ENCODE results near the gene GP2. TPM values are rescaled to one million over a fixed set of nuclear protein-coding genes. Genes with fewer than 3 reads are reported as not detected.
"Not testable (repeated sequence)": the region's sequence is repeated elsewhere in the genome, so short reads cannot be mapped to it uniquely, and the experiment has no call there.

The GP2 gene
- polyA plus RNA-seq, 3 donors = not detected

DNA sequence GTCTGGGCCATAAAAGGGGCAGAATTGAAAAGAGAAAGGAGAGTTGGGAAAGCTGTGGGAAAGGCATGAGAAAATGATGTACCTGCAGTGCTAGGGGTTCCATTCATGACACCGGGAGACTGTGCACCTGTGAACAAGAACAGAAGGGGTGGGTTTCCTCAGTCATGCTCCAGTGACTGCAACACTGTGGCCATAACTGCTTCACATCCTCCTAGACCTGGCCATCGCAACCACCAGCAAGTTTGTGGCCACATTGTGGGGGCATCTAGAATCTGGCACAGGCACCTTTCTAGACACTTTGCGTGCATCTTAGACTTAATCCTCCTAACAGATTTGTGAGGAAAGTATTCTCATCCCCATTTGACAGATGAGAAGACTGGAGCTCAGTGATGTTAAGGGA lies 12.7 kb downstream of the GP2 start:
- intact Hi-C loops (cut with micrococcal nuclease) = no loop called here
- WGBS (ENCODE audit: insufficient coverage) = 80% methylated on average over 1 of the region's 3 CpGs

DNA sequence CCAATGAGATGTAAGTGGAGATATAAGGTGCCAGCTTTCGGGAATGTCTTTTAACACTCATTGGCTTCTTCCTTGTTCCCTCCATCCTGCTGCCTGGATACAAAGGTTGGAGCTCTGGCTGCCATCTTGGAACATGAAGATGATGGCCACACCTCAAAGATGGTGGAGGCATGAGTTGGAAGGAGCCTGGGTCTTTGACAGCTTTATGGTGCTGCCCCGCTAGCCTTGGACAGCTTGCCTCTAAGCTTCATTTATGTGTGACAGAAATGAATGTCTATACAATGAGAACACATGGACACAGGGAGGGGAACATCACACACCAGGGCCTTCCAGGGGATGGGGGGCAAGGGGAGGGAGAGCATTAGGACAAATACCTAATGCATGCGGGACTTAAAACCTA lies 13.6 kb downstream of the GP2 start:
- Mint-ChIP-seq H3K27ac (no peak overlapping the region), H3K27me3 (ENCODE audit: low read depth in 3 of 3) (peaks cover 0 to 3% (median 2%) of the 10 kb centered on the region in 3 donors), H3K4me3 (no peak overlapping the region), H3K4me1 (no peaks in the 10 kb centered on the region), H3K36me3 (no peaks in the 10 kb centered on the region), H3K9me3 (peaks cover 0 to 2% (median 0%) of the 10 kb centered on the region in 7 donors)
- Histone ChIP-seq H3K36me3 (replicated peaks in 1 of 2; ENCODE audit: control insufficient read depth in 1 of 2, insufficient read depth in 2 of 2, low read length in 2 of 2) (no peaks in the 10 kb centered on the region), H3K79me2 (ENCODE audit: insufficient read depth, low read length) (no peaks in the 10 kb centered on the region), H2AFZ (ENCODE audit: insufficient read depth, low read depth, low read length, poor library complexity, severe bottlenecking) (no peak overlapping the region), H3K27ac (ENCODE audit: low read depth in 1 of 2, low read length in 2 of 2) (no peak overlapping the region), H3K4me3 (replicated peaks in 1 of 3; ENCODE audit: low read depth in 2 of 3, low read length in 3 of 3) (no peak overlapping the region), H3K4me1 (ENCODE audit: control insufficient read depth in 1 of 2, insufficient read depth in 2 of 2, low read length in 2 of 2) (no peaks in the 10 kb centered on the region), H3K4me2 (replicated peaks; ENCODE audit: extremely low read depth, low read length, poor library complexity, severe bottlenecking) (no peak overlapping the region), H4K20me1 (ENCODE audit: insufficient read depth, low read length) (no peaks in the 10 kb centered on the region), H3K9me3 (replicated peaks in 1 of 2; ENCODE audit: control insufficient read depth in 1 of 2, insufficient read depth in 1 of 2, low read length in 2 of 2) (no peaks in the 10 kb centered on the region), H3K27me3 (ENCODE audit: control insufficient read depth in 2 of 2, insufficient read depth in 2 of 2, low read length in 2 of 2) (no peaks in the 10 kb centered on the region), H3K9ac (ENCODE audit: insufficient read depth, low read length, poor library complexity, severe bottlenecking) (no peak overlapping the region)
- DNase-seq = no peak
- intact Hi-C loops (cut with micrococcal nuclease) = no loop called here
- TF ChIP-seq, protein P1, sequence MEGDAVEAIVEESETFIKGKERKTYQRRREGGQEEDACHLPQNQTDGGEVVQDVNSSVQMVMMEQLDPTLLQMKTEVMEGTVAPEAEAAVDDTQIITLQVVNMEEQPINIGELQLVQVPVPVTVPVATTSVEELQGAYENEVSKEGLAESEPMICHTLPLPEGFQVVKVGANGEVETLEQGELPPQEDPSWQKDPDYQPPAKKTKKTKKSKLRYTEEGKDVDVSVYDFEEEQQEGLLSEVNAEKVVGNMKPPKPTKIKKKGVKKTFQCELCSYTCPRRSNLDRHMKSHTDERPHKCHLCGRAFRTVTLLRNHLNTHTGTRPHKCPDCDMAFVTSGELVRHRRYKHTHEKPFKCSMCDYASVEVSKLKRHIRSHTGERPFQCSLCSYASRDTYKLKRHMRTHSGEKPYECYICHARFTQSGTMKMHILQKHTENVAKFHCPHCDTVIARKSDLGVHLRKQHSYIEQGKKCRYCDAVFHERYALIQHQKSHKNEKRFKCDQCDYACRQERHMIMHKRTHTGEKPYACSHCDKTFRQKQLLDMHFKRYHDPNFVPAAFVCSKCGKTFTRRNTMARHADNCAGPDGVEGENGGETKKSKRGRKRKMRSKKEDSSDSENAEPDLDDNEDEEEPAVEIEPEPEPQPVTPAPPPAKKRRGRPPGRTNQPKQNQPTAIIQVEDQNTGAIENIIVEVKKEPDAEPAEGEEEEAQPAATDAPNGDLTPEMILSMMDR (IDR thresholded peaks at IDR 0.05) = no peak
- 80% methylated on average over 1 of the region's 3 CpGs for WGBS (ENCODE audit: insufficient coverage)

More for the DNA sequence above, 12.7 kb downstream of the GP2 start:
- no peak for DNase-seq
- Mint-ChIP-seq H3K27me3 (ENCODE audit: low read depth in 3 of 3) (peaks cover 0 to 3% (median 2%) of the 10 kb centered on the region in 3 donors), H3K4me1 (no peaks in the 10 kb centered on the region), H3K4me3 (no peak overlapping the region), H3K9me3 (peaks cover 0 to 2% (median 0%) of the 10 kb centered on the region in 7 donors), H3K27ac (no peak overlapping the region), H3K36me3 (no peaks in the 10 kb centered on the region)
- Histone ChIP-seq H4K20me1 (ENCODE audit: insufficient read depth, low read length) (no peaks in the 10 kb centered on the region), H2AFZ (ENCODE audit: insufficient read depth, low read depth, low read length, poor library complexity, severe bottlenecking) (no peak overlapping the region), H3K9me3 (replicated peaks in 1 of 2; ENCODE audit: control insufficient read depth in 1 of 2, insufficient read depth in 1 of 2, low read length in 2 of 2) (no peaks in the 10 kb centered on the region), H3K79me2 (ENCODE audit: insufficient read depth, low read length) (no peaks in the 10 kb centered on the region), H3K36me3 (replicated peaks in 1 of 2; ENCODE audit: control insufficient read depth in 1 of 2, insufficient read depth in 2 of 2, low read length in 2 of 2) (no peaks in the 10 kb centered on the region), H3K27me3 (ENCODE audit: control insufficient read depth in 2 of 2, insufficient read depth in 2 of 2, low read length in 2 of 2) (no peaks in the 10 kb centered on the region), H3K4me3 (replicated peaks in 1 of 3; ENCODE audit: low read depth in 2 of 3, low read length in 3 of 3) (no peak overlapping the region), H3K4me1 (ENCODE audit: control insufficient read depth in 1 of 2, insufficient read depth in 2 of 2, low read length in 2 of 2) (no peaks in the 10 kb centered on the region), H3K4me2 (replicated peaks; ENCODE audit: extremely low read depth, low read length, poor library complexity, severe bottlenecking) (no peak overlapping the region), H3K9ac (ENCODE audit: insufficient read depth, low read length, poor library complexity, severe bottlenecking) (no peak overlapping the region), H3K27ac (ENCODE audit: low read depth in 1 of 2, low read length in 2 of 2) (no peak overlapping the region)
- TF ChIP-seq, protein P1 (IDR thresholded peaks at IDR 0.05) = no peak

DNA sequence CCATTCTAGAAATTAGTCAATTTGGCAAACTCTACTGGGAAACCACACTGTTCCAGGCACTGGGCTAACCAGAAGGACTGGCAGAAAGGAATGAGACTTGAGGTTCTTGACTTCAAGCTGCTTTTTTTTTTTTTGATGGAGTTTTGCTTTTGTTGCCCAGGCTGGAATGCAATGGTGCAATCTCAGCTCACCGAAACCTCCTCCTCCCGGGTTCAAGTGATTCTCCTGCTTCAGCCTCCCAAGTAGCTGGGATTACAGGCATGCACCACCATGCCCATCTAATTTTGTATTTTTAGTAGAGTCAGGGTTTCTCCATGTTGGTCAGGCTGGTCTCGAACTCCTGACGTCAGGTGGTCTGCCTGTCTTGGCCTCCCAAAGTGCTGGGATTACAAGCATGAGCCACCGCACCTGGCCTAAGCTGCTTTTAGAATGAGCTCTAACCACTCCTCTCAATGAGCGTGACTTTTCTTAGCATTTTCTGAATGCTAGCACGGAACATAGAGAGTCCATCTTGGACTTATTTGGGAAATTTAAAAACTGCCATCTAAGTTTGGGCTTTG lies 14.7 kb downstream of the GP2 start:
- H3K9me3 ChIP-seq (replicated peaks in 1 of 2; ENCODE audit: control insufficient read depth in 1 of 2, insufficient read depth in 1 of 2, low read length in 2 of 2); H4K20me1 ChIP-seq (ENCODE audit: insufficient read depth, low read length); H3K27ac ChIP-seq (ENCODE audit: low read depth in 1 of 2, low read length in 2 of 2); H3K27ac Mint-ChIP-seq; DNase-seq; H3K4me1 ChIP-seq (ENCODE audit: control insufficient read depth in 1 of 2, insufficient read depth in 2 of 2, low read length in 2 of 2); H3K36me3 Mint-ChIP-seq; H3K36me3 ChIP-seq (replicated peaks in 1 of 2; ENCODE audit: control insufficient read depth in 1 of 2, insufficient read depth in 2 of 2, low read length in 2 of 2); H2AFZ ChIP-seq (ENCODE audit: insufficient read depth, low read depth, low read length, poor library complexity, severe bottlenecking); H3K79me2 ChIP-seq (ENCODE audit: insufficient read depth, low read length); H3K27me3 Mint-ChIP-seq (ENCODE audit: low read depth in 3 of 3); H3K9me3 Mint-ChIP-seq; intact Hi-C loops (cut with micrococcal nuclease); H3K9ac ChIP-seq (ENCODE audit: insufficient read depth, low read length, poor library complexity, severe bottlenecking); H3K4me3 Mint-ChIP-seq; H3K4me1 Mint-ChIP-seq; H3K27me3 ChIP-seq (ENCODE audit: control insufficient read depth in 2 of 2, insufficient read depth in 2 of 2, low read length in 2 of 2); H3K4me3 ChIP-seq (replicated peaks in 1 of 3; ENCODE audit: low read depth in 2 of 3, low read length in 3 of 3); H3K4me2 ChIP-seq (replicated peaks; ENCODE audit: extremely low read depth, low read length, poor library complexity, severe bottlenecking): not testable (repeated sequence)
- 92% methylated on average over 3 of the region's 7 CpGs for WGBS (ENCODE audit: insufficient coverage)
